ENCODE results near the gene SERPINA12.
"Not testable (repeated sequence)": the region's sequence is repeated elsewhere in the genome, so short reads cannot be mapped to it uniquely, and the experiment has no call there.

SERPINA12 gene

DNA sequence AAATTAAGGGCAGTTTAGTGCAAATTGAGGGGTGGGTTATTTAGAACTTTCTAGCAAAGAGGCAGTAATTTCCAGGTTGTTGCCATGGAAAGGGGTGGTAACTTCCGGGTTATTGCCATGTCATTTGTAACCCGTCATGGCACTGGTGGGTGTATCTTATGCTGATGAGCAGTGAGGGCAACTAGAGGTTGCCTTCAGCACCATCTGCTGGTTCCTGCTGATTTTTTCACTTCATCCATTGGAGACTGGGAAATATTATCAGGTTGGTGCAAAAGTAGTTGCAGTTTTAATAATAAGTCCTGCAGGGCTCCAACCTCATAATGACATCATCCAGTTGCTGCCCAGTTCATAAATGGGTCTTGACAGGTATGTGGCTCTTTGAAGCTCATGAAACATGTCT lies 27.6 kb upstream of the SERPINA12 start:
- DNase-seq (ENCODE audit: low read depth in 2 of 2): no peak

DNA sequence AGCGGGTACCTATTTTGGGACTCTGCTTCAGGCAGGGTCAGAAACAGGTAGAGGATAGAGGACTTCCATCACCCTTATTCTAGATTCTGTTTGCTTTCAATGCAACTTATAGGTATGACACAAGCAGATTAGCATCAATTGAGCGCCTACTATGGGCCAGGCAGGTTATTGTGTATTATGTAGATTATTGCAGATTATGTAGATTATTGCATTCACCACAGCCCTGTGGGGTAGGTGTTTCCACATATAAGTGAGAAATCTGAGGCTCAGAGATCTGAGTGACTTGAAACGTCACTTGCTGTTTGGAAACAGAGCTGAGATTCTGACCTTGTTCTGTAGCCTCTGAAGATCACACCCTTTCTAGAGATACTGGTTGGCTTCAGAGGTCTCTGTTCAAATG lies 26.2 kb upstream of the SERPINA12 start:
- no peak for DNase-seq (ENCODE audit: low read depth in 2 of 2)

DNA sequence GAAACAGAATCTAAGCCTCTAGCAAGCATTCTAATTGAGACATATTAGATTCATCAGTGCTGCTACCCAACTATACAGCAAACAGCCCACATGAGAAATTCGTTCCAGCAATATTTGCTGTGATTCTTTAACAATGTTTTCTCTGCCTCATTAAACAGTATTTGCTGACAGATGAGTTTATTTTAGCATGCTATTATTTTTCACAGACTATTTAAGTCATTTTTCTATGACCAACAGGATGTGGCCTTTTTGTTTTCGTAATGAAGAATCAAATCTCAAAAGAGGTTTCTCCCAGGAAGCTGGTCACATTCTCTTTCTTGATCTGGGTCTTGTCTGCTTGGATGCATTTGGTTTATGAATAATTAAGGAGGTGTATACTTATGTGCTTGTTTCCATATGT lies 23.2 kb upstream of the SERPINA12 start:
- DNase-seq (ENCODE audit: low read depth in 2 of 2): no peak

DNA sequence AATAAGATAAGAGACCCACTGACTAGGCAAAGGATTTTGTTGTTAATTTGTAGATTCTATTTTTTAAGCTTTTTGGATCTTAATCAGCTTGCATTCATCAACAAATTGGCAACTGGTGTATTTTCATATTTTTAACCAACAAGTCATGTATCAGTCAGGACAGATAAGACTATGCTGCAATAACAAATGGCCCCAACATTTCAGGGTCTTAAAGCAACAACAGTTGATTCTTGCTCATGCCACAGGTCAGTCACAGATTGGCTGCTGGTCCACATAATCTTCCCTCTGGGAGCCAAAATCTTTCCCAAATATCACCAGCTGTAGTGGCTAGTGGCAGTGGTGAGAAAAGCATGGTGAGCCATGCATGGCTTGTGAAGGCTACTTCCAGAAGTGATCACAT lies 21.9 kb upstream of the SERPINA12 start:
- no peak for DNase-seq (ENCODE audit: low read depth in 2 of 2)

DNA sequence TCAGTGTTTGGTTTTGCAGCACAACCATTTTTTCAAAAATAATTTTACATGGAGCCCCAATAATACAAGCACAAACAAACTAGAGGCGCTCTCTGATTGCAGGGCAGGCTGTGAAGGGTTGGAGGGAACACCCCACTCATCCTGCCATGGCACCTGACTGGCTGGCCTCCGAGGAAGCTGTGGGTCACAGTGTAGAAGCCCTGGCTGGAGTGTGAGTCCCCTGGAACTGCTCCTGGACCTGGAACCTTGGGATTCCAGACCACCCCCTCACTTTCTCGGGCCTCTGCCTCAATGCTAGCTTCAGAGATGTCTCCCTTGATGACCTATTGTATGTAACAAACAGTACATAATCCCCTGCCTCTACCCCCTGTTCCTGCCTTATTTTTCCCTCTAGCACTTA lies 14.8 kb upstream of the SERPINA12 start:
- DNase-seq (ENCODE audit: low read depth in 2 of 2): no peak

DNA sequence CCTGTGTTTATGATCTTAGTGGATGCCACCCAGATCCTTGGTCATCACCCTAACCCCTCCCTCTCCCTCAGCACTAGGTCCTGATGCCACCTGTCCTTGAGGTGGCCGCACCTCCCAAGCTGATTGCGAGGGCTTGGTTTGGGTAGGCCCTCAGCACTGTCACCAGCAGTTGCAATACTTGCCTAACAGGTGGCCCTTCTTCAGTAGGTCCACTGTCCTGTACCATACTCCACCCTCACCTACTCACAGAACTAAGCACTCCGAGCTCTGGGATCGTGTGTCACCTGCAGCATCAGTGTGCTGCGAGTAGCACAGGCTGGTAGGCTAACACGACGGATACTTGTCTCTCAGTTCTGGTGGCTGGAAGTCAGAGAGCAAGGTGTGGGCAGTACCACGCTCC lies 14.0 kb upstream of the SERPINA12 start:
- no peak for DNase-seq (ENCODE audit: low read depth in 2 of 2)

DNA sequence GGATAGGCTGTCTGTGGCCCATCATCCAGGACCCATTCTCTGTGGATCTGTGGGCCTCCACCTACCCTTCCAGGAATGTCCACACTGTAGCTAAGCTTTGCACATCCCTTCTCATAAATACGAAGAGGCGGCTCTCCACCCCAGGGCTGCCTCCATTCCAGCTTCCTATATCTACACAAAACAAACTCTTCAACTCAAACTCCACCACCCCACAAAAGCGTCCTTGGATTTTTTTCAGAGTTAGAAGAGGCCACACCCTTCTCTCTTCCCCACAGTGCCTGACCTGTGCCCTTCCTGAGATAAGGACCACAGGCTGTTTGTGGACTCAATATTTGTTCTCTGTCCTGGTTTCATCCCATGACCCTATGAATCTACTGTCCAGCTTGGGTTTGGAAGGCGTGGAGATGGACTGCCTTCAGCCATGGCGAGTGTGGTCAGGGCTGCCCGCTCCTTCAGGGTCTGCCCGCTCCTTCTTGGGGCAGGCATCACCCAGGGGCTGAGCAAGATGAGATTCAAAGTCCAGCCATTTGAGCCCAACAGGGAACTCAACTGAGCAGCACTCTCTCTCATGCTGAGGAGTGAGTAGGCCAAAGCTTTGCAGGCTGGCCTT lies 13.0 kb upstream of the SERPINA12 start:
- no peak for DNase-seq (ENCODE audit: low read depth in 2 of 2)

DNA sequence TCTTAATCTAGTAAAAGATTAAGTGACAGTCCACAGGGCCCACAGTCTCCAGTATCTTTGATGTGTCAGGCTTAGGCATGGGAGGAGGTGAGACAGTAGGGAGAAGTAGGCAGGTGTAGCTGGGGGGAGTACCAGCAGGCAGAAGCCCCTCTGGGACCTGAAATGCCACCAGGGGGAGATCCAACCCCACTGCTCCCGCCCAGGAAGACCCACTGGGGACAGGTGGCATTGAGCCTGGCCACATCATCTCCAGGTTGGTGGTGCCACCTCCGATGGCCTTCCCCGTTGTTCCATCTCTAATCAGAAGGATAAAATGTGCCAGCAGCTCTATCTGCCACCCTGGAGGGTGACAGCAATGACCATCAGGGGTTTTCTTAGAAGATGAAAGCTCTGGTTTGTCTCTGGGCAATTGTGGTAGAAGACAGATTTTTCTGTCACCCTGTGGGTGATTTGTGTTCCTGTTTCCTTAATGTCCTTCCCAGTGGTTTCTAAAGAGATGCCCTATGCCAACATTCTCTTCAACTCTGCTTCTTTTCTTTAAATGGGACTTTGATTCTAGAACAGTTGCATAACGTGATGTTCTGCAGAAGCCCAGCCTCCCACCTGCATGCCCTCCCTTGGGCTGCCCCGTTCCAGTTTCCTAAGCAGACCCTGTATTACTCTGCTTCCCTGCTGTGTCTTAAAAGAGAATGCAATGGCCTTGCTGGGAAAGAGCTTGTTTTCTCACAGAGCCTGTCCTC lies 12.3 kb upstream of the SERPINA12 start:
- no peak for DNase-seq (ENCODE audit: low read depth in 2 of 2)

DNA sequence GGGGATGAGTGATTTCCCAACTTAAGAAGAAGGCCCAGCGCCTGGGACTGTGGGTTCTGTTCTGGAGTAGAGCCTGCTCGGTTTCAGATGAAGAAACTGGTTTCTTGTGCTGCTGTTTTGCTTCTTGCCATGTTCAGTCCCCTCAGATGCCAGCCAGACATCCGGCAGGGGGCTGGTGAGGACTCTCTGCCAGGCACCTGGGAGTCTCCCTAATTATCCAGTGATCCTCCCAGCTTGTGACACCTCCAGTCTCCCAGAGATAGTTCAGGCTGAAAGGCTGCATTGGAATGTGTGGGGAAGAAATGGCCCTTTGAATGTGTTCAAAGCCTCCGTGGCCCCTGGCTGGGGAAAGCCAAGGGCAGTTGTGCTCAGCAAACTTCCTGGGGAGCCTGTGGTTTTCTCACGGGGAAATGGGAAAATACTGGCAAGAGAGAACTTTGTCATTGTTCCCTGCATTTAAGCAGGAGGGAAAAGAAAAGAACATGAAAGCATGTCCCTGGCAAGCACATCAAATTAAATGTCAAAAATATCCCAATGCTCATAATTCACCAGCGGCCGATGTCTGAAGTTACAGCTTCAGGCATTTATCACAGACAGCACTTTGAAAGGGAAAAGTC lies 8.5 kb upstream of the SERPINA12 start:
- no peak for DNase-seq (ENCODE audit: low read depth in 2 of 2)

DNA sequence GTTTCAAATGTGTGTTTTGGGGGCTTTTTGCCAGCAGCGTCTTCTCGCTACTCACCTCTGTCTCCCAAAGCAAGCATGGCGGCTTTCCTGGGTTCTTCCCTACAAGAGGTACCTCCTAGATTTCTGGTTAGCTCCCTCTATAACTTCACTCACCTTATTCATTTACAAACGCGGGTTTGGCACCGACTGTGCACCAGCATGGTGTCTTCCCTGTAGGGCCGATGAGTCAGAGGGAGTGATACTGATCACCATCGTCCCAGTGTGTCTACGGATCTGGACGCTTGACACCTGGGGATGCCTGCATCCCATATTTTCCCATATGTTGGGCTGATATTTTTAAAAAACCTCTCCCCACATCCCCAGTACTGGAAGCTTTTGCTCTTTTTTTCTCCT lies 8.0 kb upstream of the SERPINA12 start:
- DNase-seq (ENCODE audit: low read depth in 2 of 2): no peak

DNA sequence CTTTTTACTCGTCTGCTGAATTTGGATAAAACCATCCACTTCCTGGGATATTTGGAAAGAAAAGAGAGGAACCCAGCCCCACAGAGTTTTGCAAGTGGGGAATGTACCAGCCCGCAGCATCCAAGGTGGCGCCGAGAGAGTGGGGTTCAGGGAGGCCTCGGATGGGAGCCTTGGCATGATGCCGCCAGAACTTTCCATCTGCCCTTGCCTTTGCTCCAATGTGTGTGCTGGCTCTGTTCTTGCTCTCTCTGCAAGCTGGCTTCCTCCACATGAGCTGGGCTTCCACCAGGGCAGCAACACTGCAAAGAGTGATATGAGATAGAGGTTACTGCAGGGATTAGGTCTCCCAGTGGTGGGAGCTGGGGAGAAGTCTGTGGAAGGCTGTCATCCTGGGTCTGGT lies 6.6 kb upstream of the SERPINA12 start:
- DNase-seq (ENCODE audit: low read depth in 2 of 2): no peak

DNA sequence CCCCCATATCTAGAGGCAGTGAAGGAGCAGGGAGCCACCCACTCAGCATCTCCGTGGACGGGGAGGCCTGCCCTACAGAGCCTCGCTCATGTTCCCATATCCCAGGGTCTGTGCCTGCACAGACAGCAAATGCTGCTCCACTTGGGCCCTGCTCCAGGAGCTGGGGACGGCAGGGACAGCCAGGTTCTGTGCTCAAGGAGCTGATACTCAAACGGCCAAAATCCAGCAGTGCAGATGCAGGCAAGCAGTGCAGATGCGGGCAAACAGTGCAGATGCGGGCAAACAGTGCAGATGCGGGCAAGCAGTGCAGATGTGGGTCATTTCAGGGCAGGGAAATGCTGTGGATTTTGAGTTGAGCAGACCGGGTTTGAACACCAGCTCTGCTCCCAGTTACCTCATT lies 6.2 kb upstream of the SERPINA12 start:
- DNase-seq (ENCODE audit: low read depth in 2 of 2): no peak

DNA sequence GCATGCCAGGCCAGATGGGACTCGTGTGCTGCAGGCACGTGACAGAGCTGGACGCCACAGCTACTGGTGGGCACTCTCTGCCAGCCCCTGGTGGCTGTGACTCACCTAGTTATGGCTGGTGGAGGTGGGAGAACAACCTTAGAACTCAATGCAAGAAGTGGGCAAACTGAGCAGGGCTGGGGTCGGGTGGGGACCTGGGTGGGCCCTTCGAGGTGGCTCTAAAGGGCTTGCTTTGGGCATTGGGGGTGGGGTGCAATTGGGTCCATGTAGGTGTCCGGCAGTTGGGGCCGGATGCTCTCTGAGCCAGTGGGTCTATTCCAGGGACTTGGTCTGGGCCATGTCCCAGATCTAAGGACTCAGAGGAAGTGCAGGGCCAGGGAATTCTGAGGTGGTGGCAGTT lies 5.1 kb upstream of the SERPINA12 start:
- no peak for DNase-seq (ENCODE audit: low read depth in 2 of 2)

DNA sequence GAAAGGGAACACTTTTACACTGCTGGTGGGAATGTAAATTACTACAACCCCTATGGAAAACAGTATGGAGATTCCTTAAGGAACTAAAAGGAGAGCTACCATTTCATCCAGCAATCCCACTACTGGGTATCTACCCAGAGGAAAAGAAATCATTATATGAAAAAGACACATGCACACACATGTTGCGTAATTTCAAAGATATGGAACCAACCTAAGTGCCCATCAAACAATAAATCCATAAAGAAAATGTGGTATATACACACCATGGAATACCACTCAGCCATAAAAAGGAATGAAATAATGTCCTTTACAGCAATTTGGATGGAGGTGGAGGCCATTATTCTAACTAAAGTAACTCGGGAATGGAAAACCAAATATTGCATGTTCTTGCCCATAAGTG lies 1.2 kb upstream of the SERPINA12 start:
- not testable (repeated sequence) for DNase-seq (ENCODE audit: low read depth in 2 of 2)

DNA sequence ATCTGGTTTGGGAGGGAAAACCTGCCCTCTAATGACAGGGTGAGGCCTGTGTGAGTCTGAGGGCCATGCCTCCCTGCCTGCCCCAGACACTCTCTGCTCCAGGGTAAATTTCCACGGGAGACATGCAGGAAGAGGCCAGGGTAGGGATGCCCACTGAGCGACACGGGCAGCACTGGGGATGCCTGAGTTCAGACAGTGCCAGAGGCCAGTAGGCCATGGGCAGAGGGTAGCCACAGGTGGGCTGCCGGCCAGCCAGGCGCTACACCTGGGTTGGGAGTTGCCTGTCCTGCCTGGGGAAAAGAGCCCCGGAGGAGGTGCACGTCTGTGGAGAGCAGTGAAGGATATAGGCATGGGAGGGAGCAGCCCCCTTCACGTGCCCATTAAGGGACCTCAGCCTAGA lies 3.6 kb downstream of the SERPINA12 start:
- no peak for DNase-seq (ENCODE audit: low read depth in 2 of 2)

DNA sequence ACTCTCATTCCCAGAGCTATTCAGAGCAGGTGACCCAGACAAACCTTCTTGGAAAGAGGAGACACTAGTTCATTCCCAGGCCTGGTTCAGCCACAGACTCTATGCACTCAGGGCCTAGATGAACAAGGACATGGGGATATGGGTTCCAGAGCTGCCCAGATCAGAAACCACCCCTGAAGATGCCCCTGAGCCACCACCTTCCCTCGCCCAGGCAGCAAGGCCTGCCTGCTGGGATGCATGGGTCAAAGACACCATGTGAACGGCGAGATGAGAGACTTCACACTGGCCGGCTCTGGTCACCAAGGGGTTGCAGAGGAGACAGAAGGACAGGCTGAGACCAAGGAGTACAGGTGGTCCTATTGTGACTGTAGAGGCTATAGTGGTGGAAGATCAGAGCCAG lies 4.1 kb downstream of the SERPINA12 start:
- no peak for DNase-seq (ENCODE audit: low read depth in 2 of 2)

DNA sequence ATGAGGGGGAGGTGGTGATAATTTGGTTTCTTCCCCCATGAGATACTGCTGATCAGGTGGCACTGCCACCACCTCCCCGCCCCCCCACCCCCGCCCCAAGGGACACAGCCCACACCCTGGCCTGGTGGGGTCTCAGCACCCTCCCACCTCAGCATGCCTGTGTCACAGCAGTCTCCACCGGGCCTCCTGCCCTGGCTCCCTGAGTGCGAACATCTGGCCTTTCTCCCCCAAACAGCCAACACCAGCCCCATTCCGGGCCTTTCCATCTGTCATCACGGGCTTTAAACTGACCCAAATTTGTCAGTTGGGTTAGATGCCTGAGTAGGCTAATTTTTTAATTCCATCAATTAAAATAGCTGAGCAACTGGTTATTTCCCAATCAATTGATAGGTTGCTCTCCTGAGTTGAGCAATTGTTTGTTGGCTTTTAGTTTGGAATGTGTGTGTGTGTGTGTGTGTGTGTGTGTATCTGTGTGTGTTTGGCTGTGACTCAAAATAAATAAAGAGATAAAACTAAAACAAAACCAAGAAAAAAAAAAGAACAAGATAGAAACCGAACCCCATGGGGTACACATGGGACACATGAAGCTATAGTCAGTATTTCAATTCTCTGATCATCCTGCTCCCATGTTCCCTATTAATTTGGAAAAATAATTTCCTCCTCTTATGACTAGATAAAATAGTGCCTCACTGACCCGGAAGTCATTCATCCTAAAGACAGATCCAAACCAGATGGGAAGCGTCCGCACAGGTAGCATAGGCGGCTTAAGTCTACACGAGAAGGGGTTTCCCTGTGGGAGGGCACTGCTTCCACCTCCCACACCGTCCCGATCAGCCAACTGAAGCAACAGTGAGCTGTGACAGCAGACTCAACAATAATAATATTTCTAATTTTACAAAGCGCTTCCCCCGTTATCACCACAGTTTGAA lies 7.4 kb downstream of the SERPINA12 start:
- no peak for DNase-seq (ENCODE audit: low read depth in 2 of 2)

DNA sequence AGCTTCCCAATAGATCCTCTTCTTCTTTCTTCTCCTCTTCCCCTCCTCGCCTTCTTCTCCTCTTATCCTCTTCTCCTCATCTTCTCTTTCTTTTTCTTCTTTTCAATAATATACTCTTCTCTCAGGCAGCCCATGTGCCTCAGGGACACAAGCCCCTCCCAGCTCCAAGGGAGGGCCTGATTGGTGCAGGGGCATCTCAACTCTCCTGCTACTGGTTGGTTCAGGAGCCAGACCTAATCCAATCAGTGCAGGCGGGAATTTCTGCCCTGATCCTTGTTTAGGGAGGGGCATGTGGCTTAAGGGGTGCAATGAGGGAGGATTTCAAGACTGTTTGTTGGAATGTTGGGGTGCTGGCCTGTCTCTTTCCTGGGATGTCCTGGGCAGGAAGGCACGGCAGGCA lies 9.0 kb downstream of the SERPINA12 start:
- no peak for DNase-seq (ENCODE audit: low read depth in 2 of 2)

DNA sequence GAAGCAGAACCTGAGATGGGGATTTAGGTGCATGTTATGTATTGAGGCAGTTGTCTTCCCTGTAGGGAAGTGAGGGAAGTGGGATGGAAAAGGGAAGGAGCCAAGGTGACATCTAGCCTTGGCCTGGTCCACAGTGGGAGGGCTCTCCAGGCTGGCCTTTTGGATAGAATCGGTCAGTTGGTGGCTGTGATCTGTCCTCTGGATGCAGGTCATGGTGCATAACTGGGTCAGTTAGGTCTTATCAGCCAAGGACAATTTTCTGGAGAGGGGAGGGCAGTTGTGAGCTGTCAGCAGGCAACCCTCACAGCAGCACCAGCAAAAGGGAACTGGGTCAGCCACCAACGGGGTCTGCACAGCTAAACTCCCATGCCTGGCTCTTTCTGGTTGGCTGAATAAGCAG lies 9.6 kb downstream of the SERPINA12 start:
- no peak for DNase-seq (ENCODE audit: low read depth in 2 of 2)

DNA sequence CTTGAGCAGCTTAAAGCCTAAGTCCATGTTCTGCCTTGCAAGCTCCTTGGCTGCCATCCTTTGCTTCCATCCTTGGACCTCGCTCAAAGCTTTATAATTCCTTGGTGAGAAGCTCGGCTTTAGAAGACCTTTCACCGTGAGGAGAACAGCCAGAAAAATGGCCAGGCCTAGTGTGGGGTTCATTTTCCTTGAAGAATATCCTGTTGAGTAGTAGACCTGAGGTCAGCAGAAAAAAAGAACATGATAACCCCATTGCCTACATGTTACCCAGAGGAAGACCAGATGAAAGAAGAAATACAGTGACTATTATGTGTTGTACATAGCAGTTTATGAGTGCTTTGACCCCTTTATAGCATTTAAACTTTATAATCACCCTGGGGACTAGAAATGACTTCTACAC lies 11.1 kb downstream of the SERPINA12 start:
- DNase-seq (ENCODE audit: low read depth in 2 of 2): no peak

DNA sequence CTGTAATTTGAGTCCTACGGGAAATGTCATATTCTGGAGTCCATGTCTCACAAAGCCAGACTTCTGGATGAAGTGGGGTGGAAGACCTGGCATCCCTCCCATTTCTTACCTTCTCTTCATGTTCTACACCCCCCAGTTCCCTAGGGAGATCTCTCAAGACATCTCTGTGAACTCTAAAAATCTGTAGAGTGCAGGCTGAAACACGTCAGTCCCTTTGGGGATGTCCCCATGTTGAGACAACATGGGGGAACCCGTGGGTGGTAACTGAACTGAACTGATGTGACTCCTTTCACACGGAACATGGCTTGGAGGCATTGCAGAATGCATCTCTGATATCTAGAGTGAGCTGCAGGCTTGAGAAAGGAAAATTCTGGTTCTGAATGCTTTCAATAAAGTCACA lies 15.2 kb downstream of the SERPINA12 start:
- no peak for DNase-seq (ENCODE audit: low read depth in 2 of 2)

DNA sequence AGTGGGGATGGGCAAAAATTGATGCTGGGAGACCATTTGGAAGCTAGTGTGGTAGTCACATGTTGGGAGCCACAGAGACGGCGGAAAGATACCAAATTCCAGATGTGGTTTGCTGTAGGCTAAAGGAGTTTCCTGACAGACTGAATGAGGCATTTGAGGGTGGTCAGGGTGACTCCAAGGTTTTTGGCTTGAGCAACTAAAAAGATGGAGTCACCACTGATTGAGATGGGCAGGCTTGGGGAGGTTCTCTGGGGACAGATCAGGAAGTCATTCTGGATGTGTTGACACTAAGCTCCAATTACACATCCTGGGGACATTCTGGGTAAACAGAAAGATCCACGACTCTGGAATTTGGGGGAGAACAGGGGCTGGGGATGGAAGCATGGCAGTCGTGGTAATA lies 17.8 kb downstream of the SERPINA12 start:
- no peak for DNase-seq (ENCODE audit: low read depth in 2 of 2)

All from stimulated activated CD4-positive, alpha-beta T cell treated with anti-CD3 and anti-CD28 coated beads, Interleukin-12 subunit alpha, Interleukin-12 subunit beta, amount 100 ng/mL, for 24 hours (primary cell).